ENCODE results near the gene ARGFX.

DNA sequence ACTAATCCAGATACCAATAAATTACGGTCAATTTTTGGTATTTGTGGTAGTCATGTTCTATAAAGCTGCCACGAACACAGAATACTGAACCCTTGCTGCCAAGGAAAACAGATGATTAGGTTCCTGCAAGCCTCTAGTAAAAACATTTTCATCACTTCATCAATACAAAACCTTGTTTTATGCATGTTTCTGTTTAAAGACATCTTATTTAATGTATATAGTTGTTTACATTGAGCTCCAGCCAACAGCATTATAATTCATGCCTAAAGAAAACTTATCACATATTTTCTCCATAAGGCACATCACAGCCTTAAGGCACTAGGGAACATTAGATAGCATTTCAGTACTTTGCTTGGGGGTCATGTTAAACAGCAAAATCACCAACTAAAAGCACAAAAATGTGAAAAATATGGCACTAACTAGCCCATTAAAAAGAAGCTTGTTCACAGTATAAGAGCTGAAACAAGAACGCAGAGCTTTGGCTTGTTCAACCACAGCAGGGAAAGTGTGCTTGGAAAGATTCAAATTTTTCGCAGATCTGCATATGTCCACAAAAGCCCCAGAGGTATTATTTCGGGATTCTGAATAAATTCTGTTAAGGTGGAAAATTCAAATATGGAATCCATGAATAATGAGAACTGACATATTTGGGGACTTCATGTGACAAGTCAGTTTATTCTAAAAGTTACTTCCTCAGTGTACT, 49.6 kb upstream of the ARGFX start:
- TF ChIP-seq EZH2 (IDR thresholded peaks at IDR 0.05; ENCODE audit: borderline replicate concordance, low read length), result no peak
- TF ChIP-seq, protein P1, sequence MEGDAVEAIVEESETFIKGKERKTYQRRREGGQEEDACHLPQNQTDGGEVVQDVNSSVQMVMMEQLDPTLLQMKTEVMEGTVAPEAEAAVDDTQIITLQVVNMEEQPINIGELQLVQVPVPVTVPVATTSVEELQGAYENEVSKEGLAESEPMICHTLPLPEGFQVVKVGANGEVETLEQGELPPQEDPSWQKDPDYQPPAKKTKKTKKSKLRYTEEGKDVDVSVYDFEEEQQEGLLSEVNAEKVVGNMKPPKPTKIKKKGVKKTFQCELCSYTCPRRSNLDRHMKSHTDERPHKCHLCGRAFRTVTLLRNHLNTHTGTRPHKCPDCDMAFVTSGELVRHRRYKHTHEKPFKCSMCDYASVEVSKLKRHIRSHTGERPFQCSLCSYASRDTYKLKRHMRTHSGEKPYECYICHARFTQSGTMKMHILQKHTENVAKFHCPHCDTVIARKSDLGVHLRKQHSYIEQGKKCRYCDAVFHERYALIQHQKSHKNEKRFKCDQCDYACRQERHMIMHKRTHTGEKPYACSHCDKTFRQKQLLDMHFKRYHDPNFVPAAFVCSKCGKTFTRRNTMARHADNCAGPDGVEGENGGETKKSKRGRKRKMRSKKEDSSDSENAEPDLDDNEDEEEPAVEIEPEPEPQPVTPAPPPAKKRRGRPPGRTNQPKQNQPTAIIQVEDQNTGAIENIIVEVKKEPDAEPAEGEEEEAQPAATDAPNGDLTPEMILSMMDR (IDR thresholded peaks at IDR 0.05; ENCODE audit: low read length), result no peak

Measured in OCI-LY1 (cell line).